Pulmonary artery endothelial cell (primary cell): ENCODE measurements around the gene ERVW-1. TPM values are rescaled to one million over a fixed set of nuclear protein-coding genes. Genes with fewer than 3 reads are reported as not detected.
A peak's percentile ranks its signal among the peaks of the same experiment; 100 is the strongest.
"Not testable (repeated sequence)": the region's sequence is repeated elsewhere in the genome, so short reads cannot be mapped to it uniquely, and the experiment has no call there.

Source experiments
- DNase-seq: peaks from one replicate; pipeline ENCODE4 v3.0.0-alpha.2; 2011; ENCODE audit warnings: low read depth, low spot score
- total RNA-seq: library from RNA; depleted of rRNA; stranded (reverse); fragments of >200 nt; gene quantifications from 2 replicates; pipeline ENCODE4 v1.2.3, GENCODE V29; 2014

Gene ERVW-1
- total RNA-seq, result not detected in 2 replicates

- DNase-seq, result not testable (repeated sequence)
These were observed at the start of gene ERVW-1 for GRCh38 chr7:92477681-92478080. Gene ERVW-1 (minus strand): TSS chr7:92477946. CDS start chr7:92470381, 7,565 bp downstream.

GRCh38 chr7:92523110-92523509 is 45.4 kb upstream of the ERVW-1 start:
- DNase-seq, result no peak

- DNase-seq, result no peak
These were observed 42.3 kb upstream of the ERVW-1 start for GRCh38 chr7:92520024-92520423.

- no peak for DNase-seq
These were observed 39.9 kb upstream of the ERVW-1 start for GRCh38 chr7:92517631-92518030.

GRCh38 chr7:92513167-92513902 is 35.6 kb upstream of the ERVW-1 start:
- no peak for DNase-seq

GRCh38 chr7:92508946-92509345 is 31.2 kb upstream of the ERVW-1 start:
- DNase-seq, result no peak

- DNase-seq, result no peak
These were observed 28.6 kb upstream of the ERVW-1 start for GRCh38 chr7:92506363-92506762.

GRCh38 chr7:92504563-92504962 is 26.8 kb upstream of the ERVW-1 start:
- no peak for DNase-seq

- DNase-seq, result no peak
These were observed 26.0 kb upstream of the ERVW-1 start for GRCh38 chr7:92503767-92504166.

GRCh38 chr7:92498557-92498956 is 20.8 kb upstream of the ERVW-1 start:
- no peak for DNase-seq

- no peak for DNase-seq
These were observed 19.1 kb upstream of the ERVW-1 start for GRCh38 chr7:92496876-92497275.

GRCh38 chr7:92489634-92490033 is 11.9 kb upstream of the ERVW-1 start:
- peak; percentile 22 for DNase-seq

GRCh38 chr7:92487804-92488203 is 10.1 kb upstream of the ERVW-1 start:
- no peak for DNase-seq

GRCh38 chr7:92485974-92486373 is 8.2 kb upstream of the ERVW-1 start:
- DNase-seq, result no peak

GRCh38 chr7:92485267-92485892 is 7.6 kb upstream of the ERVW-1 start:
- no peak for DNase-seq

- not testable (repeated sequence) for DNase-seq
These were observed 6.5 kb upstream of the ERVW-1 start for GRCh38 chr7:92484226-92484625.

- DNase-seq, result not testable (repeated sequence)
These were observed 5.9 kb upstream of the ERVW-1 start for GRCh38 chr7:92483624-92484023.

- DNase-seq, result not testable (repeated sequence)
These were observed 1.4 kb upstream of the ERVW-1 start for GRCh38 chr7:92479146-92479545.

- DNase-seq, result no peak
These were observed 965 bp upstream of the ERVW-1 start for GRCh38 chr7:92478711-92479110.

- DNase-seq, result no peak
These were observed 349 bp upstream of the ERVW-1 start for GRCh38 chr7:92478095-92478494.

- DNase-seq, result not testable (repeated sequence)
These were observed 1.7 kb downstream of the ERVW-1 start for GRCh38 chr7:92475851-92476590.

- not testable (repeated sequence) for DNase-seq
These were observed 2.4 kb downstream of the ERVW-1 start for GRCh38 chr7:92475261-92475770.
